Neural cell (in vitro differentiated cells): Measurements from ENCODE around the gene CACNA1H.

Experiments
- CTCF ChIP-seq: fragments of 450-650 bp; IDR thresholded peaks from 2 replicates; pipeline ENCODE4 v1.5.1; 2014; ENCODE audit warnings: antibody characterized with exemption, mild to moderate bottlenecking, moderate library complexity; ENCODE audit not compliant: poor library complexity, severe bottlenecking
- EP300 ChIP-seq: fragments of 450-650 bp; conservative IDR thresholded peaks from 2 replicates; pipeline ENCODE4 v1.6.1; 2014; ENCODE audit warnings: antibody characterized with exemption, mild to moderate bottlenecking, moderate library complexity; ENCODE audit not compliant: poor library complexity, severe bottlenecking
- EZH2 ChIP-seq: fragments of 200-600, 300-800 bp; shearing (Covaris generic), sonication (generic); IDR thresholded peaks from 2 replicates; pipeline ENCODE4 v1.6.1; 2014; ENCODE audit warnings: antibody characterized with exemption, low read length, borderline replicate concordance, mild to moderate bottlenecking; ENCODE audit not compliant: insufficient read depth, poor library complexity, severe bottlenecking
- POLR2AphosphoS5 ChIP-seq: IDR thresholded peaks from 2 replicates; pipeline ENCODE4 v1.6.1; 2012
- RAD21 ChIP-seq: fragments of 450-650 bp; conservative IDR thresholded peaks from 2 replicates; pipeline ENCODE4 v1.6.1; 2014; ENCODE audit warnings: antibody characterized with exemption, mild to moderate bottlenecking, moderate library complexity
- TAF1 ChIP-seq: IDR thresholded peaks from 2 replicates; pipeline ENCODE4 v1.6.1; 2012; ENCODE audit warnings: low read depth
- TF ChIP-seq, protein P1 (sequence below): IDR thresholded peaks from 2 replicates; pipeline ENCODE4 v1.6.1; 2012; ENCODE audit warnings: borderline replicate concordance

DNA sequence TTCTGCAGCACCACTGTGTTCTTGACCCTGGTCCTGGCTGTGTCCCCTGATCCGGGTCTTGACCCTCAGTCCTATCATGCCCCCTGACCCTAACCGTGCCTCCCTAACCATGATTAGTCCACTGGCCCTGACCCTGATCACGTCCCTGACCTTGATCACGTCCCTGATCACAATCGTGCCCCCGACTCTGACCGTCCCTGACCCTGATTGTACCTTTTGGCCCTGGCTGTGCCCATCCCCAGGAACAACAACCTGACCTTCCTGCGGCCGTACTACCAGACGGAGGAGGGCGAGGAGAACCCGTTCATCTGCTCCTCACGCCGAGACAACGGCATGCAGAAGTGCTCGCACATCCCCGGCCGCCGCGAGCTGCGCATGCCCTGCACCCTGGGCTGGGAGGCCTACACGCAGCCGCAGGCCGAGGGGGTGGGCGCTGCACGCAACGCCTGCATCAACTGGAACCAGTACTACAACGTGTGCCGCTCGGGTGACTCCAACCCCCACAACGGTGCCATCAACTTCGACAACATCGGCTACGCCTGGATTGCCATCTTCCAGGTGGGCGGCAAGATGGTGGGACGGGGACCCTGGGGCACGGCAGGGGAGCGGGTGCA, 47.2 kb downstream of the CACNA1H start:
- TF ChIP-seq CTCF (no peak), RAD21 (no peak), TAF1 (no peak), EP300 (no peak), EZH2 (no peak), POLR2AphosphoS5 (no peak)
- TF ChIP-seq, protein P1, sequence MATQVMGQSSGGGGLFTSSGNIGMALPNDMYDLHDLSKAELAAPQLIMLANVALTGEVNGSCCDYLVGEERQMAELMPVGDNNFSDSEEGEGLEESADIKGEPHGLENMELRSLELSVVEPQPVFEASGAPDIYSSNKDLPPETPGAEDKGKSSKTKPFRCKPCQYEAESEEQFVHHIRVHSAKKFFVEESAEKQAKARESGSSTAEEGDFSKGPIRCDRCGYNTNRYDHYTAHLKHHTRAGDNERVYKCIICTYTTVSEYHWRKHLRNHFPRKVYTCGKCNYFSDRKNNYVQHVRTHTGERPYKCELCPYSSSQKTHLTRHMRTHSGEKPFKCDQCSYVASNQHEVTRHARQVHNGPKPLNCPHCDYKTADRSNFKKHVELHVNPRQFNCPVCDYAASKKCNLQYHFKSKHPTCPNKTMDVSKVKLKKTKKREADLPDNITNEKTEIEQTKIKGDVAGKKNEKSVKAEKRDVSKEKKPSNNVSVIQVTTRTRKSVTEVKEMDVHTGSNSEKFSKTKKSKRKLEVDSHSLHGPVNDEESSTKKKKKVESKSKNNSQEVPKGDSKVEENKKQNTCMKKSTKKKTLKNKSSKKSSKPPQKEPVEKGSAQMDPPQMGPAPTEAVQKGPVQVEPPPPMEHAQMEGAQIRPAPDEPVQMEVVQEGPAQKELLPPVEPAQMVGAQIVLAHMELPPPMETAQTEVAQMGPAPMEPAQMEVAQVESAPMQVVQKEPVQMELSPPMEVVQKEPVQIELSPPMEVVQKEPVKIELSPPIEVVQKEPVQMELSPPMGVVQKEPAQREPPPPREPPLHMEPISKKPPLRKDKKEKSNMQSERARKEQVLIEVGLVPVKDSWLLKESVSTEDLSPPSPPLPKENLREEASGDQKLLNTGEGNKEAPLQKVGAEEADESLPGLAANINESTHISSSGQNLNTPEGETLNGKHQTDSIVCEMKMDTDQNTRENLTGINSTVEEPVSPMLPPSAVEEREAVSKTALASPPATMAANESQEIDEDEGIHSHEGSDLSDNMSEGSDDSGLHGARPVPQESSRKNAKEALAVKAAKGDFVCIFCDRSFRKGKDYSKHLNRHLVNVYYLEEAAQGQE: no peak
